HG02885 (cell line): Measurements from ENCODE around the gene KCNK17.

Experiments
- ATAC-seq: cut with Tn5 transposase; IDR thresholded peaks from one replicate; pipeline ENCODE4 v1.9.1; 2021; ENCODE audit warnings: mild to moderate bottlenecking; ENCODE audit not compliant: unreplicated experiment, poor library complexity

KCNK17 gene

DNA sequence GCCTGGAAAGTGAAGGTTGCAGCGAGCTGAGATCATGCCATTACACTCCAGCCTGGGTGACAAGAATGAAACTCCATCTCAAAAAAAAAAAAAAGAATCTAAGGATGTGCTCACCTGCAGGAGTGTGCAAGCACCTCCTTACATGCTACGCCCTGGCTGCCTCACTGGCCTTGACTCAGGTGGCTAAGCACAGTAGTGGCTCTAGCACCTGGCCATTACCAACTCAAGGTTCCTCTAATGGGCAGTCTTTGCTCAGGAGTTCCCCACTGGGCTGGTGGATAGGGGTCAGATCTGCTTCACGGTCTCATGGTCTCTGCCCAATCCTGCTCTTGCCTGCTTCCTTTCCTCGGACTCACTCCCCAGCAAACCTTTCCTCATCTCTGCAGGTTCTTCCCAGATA lies 39.7 kb downstream of the KCNK17 start:
- no peak for ATAC-seq

DNA sequence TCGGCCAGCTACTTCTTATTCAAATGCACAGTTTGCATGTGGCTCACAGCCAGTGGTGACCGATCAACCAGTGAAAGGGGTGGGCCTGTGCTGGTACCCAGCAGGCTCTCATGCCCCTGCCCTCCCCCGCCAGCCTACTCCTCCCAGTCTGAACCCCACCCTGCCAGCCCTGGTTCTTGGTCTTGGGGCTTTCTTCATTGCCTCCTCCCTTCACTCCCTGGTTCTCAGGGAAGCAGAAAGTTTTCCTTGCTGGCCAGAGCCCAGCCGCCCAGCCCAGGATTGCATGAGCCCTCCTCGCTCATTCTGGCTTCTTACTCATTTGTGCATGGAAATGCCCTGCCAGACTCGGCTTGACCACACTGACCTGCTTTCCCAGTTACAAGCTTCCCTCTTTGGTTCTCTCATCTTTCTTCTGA lies 40.8 kb downstream of the KCNK17 start:
- no peak for ATAC-seq

DNA sequence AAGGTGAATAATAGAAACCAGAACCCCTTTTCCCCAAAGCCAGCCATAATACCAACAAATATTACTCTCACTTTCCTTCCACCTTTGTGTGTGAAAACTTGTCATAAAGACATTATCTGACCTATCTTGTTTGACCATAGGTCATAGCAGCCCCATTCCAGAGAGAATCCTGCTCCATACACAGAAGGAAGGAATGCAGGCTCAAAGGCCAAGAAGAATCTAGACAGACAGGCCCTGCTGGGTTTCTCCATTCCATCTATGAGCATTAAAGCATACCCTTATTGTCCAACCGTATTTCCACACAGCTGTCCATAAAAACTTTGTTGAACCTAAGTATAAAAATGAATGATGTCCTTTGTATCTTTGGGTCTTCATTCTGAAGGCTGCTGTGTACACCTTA lies 44.3 kb downstream of the KCNK17 start:
- ATAC-seq: no peak

DNA sequence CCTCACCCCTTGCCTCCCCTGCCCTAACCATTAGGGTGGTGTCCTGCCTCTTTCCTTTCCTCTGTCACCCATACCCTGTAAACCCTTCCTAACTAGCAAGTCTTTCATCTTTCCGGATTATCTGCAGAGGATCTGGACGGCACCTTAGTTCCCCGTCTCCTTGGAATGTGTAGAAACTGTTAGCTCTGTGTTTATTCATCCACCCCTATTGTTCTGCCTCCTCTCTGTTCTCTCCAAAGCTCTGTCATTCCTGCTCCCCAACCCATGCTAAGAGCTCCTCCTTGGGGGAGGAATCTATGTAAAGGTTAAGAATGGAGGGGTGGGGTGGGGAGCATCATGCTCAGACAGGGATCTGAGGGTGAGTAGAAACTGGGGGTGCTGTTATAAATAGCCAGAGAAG lies 45.5 kb downstream of the KCNK17 start:
- no peak for ATAC-seq

DNA sequence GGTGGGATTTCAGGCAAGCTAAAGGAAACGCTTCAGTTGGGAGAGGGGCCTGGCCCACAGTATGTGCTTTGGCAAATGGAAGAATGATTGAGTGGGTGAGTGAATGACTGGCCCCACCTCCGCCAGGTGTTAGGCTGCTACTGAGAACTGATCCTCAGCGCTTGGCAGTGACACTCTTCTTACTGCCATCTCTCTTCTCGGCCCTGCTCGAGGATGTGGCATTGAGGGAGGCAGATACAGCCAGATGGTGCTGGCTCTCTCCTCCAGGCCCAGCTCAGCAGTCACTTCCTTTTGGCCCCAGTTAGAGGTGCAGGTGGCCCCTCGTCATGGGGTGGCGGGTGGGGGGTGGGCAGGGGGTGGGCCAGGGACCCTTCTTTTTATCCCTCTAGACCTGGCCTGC lies 46.0 kb downstream of the KCNK17 start:
- no peak for ATAC-seq

DNA sequence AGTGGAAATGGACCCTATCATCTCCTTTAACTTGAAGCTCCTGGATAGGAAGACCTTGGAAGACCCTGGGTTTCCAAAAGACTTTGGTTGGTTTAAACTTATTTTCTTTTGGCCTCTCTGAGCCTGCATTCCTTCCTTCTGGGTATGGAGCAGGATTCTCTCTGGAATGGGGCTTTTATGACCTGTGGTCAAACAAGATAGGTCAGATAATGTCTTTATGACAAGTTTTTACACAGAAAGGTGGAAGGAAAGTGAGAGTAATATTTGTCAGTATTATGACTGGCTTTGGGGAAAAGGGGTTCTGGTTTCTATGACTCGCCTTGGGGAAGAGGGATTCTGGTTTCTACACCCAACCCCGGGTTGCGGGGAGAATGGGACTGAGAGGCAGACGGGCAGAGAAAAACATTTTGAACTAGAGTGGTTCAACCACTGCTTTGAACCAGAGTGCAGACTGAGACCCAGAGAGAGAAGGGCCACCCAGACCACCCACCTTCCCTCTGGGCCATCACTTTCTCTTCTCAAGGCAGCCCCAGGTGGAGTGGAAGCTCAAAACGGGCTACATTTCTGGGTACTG lies 47.4 kb downstream of the KCNK17 start:
- no peak for ATAC-seq

DNA sequence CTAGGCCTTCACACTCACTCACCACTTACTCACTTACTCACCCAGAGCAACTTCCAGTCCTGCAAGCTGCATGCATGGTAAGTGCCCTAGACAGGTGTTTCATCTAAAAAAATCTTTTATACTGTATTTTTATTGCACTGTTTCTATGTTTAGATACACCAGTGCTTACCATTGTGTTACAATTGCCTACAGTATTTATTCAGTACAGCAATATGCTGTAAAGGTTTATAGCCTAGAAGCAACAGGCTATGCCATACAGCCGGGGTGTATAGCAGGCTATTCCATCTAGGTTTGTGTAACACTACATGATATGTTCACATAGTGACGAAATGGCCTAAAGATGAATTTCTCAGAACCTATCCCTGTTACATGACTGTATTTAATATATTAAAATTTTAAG lies 47.8 kb downstream of the KCNK17 start:
- ATAC-seq: no peak

DNA sequence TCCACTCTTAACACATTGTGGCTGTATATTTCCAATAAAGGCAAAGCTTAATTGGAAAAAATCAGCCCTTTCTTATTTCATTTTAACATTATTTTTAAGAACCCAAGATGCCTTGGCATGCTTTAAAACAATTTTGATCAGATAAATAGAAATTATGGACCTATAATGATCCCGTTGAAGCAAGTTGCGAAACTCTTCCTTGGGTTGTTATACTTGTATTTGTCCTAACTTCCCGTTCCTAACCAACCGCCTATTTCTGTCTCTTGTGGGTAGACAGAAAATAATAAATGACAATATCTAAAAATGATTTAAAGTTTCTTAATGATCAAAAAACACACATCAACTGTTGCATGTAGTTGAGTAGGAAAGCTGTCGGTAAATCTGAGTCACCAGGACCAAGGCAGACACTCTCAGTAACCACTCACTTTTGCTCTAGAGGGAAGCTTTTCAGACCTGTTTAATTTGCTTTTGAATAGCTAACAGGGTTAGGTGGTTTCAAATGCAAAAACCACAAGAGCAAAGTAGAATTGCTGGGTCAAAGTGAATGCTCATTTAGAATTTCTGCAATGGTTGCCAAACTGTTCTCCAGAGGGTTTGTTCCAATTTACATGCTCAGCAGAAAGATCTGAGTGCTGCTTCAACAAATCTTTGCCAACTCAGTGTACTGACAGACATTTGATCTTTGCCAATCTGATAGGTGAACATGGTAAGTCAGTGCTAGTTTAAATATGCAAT lies 50.7 kb downstream of the KCNK17 start:
- ATAC-seq: no peak

DNA sequence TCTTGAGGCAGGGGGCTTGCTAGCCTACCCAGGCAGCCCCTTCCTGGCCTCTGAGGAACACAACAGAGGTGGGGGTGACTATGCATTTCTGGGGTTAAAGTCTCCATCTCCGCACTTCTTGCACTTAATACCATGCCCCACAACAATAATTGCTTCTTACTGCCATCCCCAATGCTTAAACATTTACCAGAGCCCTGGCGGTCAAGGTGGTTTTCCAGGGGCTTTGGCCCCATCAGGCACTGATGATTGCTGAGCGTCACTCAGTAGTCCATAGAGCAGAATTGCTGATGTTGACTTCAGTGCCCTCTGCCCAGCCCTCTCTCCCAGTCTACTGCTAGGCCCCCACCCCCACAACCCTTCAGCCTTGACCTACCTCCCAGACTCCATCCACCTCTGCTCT lies 52.5 kb downstream of the KCNK17 start:
- no peak for ATAC-seq

DNA sequence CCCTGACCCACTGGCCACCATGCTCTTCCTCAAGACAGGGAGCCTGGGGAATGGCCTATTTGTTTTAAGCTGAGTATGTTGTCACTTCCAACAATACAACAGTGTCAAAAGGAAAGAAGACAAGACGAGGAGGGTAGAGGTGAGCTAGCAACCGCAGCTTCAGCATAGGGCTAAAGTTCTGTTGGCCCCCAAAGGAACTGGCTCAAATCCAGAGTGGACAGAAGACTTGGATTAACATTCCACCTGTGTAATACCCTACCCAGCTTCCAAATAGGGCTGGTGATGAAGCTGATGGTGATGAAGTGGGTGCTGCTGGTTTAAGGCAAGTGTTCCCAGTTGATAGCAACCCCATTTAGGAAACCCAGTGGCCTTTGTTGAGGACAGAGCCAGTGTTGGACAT lies 53.3 kb downstream of the KCNK17 start:
- no peak for ATAC-seq

DNA sequence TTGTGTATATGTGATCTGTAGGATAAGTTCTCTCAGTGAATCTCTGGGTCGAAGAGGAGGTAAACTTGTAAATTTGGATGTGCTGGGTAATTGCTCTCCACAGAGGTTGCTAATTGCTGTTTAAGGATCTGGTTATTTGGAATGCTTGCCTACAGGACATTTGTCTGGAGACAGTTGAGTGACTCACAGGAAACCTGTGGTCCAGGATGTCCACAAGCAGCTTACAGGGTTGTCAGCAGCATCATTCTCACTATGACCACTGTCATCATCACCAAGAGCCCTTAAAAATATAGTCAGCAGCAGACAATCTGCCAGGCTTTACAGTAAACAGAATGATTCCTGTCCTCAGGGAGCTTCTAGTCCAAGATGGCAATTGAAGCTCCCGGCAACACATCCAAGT lies 53.8 kb downstream of the KCNK17 start:
- ATAC-seq: no peak

DNA sequence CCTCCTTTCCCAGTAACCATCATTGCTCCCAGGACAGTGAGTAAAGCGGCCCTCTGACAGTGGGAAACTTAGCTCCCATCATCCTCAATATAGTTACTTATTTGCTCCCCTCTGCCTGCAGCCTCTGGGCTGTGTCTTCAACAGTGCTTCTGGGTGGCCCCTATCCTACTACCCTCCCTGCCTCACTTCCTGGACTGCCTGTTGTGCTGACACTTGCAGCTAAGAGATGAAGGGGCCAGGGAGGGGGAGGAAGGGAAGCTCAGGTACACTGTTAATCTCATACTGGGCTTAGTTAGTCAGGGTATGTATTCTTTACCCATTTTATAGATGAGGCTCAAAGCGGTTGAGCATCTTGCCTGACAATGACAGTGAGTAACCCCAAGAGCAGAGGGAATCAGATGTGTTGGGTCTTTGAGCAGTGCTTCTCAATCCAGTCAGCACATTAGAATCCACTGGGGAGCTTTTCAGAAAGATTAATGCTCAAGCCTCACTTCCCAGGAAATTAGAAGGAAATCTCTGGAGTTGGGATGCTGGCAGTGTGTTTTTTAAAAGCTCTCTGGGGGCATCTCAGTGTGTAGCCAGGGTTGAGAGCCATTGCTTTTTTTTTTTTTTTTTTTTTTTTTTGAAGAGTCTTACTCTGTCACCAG lies 57.8 kb downstream of the KCNK17 start:
- no peak for ATAC-seq

DNA sequence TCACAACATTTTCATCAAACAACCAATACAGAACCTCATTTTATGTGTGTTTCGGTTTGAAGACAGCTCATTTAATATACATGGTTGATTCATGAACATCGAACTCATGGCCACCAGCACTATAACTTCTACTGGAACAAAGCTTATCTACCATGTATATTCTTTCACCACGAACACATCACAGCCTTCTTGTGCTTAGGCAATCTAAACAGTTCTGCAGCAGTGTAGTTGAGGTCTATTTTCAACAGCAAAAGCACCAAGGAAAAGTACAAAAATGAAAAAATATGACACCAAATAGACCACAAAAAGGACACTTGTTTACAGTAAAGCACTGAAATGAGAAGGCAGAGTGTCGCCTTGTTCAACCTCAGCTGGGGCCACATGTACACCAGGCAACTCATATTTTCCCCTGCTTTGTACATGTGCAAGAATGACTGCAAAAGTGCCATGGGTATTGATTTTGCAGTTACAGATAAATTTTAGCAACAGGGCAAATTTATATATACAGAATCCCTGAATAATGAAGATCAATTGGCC lies 59.2 kb downstream of the KCNK17 start:
- ATAC-seq: no peak

DNA sequence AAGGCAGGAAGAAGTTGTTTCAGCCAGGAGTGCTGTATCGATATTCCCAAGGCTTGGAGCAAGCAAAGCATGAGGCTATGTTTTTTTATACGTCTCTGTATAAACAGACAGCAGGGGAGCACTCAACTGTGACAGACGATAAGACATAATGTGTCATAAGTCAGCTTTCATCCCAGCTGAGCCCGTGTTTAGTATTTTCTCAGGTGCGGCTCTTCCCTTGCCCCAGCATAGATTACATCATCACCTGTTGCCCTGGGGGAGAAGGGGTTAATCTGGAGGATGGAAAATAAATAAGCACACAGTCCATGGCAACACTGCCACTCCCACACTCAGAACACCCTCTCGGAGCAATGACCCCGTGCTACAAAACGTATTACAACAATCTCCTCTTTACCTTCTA lies 62.8 kb downstream of the KCNK17 start:
- ATAC-seq: no peak

DNA sequence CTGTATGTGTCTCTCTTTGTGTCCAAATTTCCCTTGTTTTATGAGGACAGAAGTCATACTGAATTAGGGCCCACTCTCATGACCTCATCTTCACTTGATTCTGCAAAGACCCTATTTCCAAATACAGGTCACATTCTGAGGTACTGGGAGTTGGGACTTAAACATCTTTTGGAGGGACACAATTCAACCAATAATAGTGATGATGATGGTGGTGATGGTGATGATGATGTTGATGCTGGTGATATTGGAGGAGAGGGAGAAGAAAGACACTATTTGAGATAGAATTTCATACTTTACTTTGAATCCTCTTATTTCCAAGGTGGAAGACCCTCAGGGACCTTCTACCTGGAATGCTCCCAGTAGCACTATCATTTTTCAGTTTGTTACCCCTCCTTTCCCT lies 63.7 kb downstream of the KCNK17 start:
- no peak for ATAC-seq

DNA sequence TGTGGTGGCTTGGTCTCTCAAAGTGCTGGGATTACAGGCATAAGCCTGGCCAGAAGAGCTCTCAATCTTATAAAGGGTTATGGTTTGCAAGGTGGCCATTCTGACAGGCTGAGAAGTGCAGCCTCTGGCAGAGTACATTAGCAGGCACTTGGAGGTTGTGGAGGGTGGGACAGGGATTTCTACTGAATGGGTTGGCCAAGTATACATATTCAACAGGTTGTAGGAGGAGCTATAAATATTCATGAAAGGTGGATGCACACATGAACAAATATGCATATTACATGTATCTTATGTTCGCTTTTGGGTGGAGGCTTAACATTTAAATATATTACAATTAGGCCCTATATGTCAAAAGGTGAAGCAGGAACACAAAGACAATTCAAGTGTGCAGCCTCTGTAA lies 64.9 kb downstream of the KCNK17 start:
- ATAC-seq: no peak
